H1 (cell line): ENCODE data around the gene ASCC3.

Experiments
- CBX8 ChIP-seq: fragments of 300-800, 300-1000 bp; sonication (generic); IDR thresholded peaks from 2 replicates; pipeline ENCODE4 v1.7.1; 2016; ENCODE audit warnings: low read depth, low read length, borderline replicate concordance
- POLR2AphosphoS5 ChIP-seq: IDR thresholded peaks from 2 replicates; pipeline ENCODE4 v1.6.1; 2011; ENCODE audit warnings: low read depth, low read length
- TAF1 ChIP-seq: IDR thresholded peaks from 2 replicates; pipeline ENCODE4 v1.6.1; 2011; ENCODE audit warnings: mild to moderate bottlenecking, low read depth, low read length
- TF ChIP-seq, protein P1 (sequence below), 3 experiments: IDR thresholded peaks; 1 replicate in 2 of 3; 2 replicates in 1 of 3; pipeline versions ENCODE4 v1.5.1 to v1.6.1; 2011; ENCODE audit warnings: low read length in 3 of 3, mild to moderate bottlenecking in 3 of 3, inconsistent platforms in 2 of 3, low read depth in 1 of 3, moderate library complexity in 1 of 3; ENCODE audit not compliant: insufficient read depth in 1 of 3; ENCODE audit errors: control extremely low read depth in 1 of 3
- TF ChIP-seq, protein P2 (sequence below): IDR thresholded peaks from 2 replicates; pipeline ENCODE4 v1.6.1; 2012; ENCODE audit warnings: low read length, inconsistent platforms

GRCh38 chr6:100724222-100724621 lies 156.9 kb downstream of the ASCC3 start:
- no peak for TF ChIP-seq POLR2AphosphoS5
- TF ChIP-seq, protein P1, sequence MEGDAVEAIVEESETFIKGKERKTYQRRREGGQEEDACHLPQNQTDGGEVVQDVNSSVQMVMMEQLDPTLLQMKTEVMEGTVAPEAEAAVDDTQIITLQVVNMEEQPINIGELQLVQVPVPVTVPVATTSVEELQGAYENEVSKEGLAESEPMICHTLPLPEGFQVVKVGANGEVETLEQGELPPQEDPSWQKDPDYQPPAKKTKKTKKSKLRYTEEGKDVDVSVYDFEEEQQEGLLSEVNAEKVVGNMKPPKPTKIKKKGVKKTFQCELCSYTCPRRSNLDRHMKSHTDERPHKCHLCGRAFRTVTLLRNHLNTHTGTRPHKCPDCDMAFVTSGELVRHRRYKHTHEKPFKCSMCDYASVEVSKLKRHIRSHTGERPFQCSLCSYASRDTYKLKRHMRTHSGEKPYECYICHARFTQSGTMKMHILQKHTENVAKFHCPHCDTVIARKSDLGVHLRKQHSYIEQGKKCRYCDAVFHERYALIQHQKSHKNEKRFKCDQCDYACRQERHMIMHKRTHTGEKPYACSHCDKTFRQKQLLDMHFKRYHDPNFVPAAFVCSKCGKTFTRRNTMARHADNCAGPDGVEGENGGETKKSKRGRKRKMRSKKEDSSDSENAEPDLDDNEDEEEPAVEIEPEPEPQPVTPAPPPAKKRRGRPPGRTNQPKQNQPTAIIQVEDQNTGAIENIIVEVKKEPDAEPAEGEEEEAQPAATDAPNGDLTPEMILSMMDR (IDR thresholded peaks at IDR 0.05; ENCODE audit: control extremely low read depth in 1 of 3, insufficient read depth in 1 of 3, low read depth in 1 of 3, low read length in 3 of 3), result no peak
- no peak for TF ChIP-seq TAF1
- TF ChIP-seq, protein P2, sequence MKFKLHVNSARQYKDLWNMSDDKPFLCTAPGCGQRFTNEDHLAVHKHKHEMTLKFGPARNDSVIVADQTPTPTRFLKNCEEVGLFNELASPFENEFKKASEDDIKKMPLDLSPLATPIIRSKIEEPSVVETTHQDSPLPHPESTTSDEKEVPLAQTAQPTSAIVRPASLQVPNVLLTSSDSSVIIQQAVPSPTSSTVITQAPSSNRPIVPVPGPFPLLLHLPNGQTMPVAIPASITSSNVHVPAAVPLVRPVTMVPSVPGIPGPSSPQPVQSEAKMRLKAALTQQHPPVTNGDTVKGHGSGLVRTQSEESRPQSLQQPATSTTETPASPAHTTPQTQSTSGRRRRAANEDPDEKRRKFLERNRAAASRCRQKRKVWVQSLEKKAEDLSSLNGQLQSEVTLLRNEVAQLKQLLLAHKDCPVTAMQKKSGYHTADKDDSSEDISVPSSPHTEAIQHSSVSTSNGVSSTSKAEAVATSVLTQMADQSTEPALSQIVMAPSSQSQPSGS, result no peak
- no peak for TF ChIP-seq CBX8
